Vagina (tissue), 2 donors: ENCODE data around the gene FRS3. TPM values are rescaled to one million over a fixed set of nuclear protein-coding genes. Genes with fewer than 3 reads are reported as not detected.

ENCODE experiments used
- DNase-seq, 2 donors: peaks; one replicate each; pipeline ENCODE4 v3.0.0-alpha.2; 2017; ENCODE audit errors: extremely low spot score in 2 of 2
- H3K27ac ChIP-seq: fragments of 200-600 bp; sonication (generic); one replicate; pipeline ENCODE4 v1.5.1; 2019
- H3K27me3 ChIP-seq: fragments of 200-600 bp; sonication (generic); one replicate; pipeline ENCODE4 v1.5.1; 2019
- H3K36me3 ChIP-seq, 2 donors: fragments of 200-600 bp; sonication (generic); one replicate each; pipeline ENCODE4 v1.5.1; 2017 to 2019
- H3K4me1 ChIP-seq: fragments of 200-600 bp; sonication (generic); one replicate; pipeline ENCODE4 v1.5.1; 2019
- H3K4me3 ChIP-seq, 2 donors: fragments of 200-600 bp; sonication (generic); 1 replicate in 1 of 2; 2 replicates in 1 of 2; pipeline ENCODE4 v1.5.1; 2016 to 2019
- H3K9me3 ChIP-seq: fragments of 200-600 bp; sonication (generic); one replicate; pipeline ENCODE4 v1.5.1; 2019
- CTCF ChIP-seq, 3 experiments: fragments of 450-650 bp in 2 of 3; fragments of 200-600 bp in 1 of 3; sonication (generic) in 1 of 3; IDR thresholded peaks; one replicate each; pipeline ENCODE4 v1.5.1; 2017 to 2019; ENCODE audit warnings: antibody characterized with exemption in 3 of 3, mild to moderate bottlenecking in 2 of 3, moderate library complexity in 2 of 3
- POLR2A ChIP-seq, 2 donors: fragments of 450-650 bp; IDR thresholded peaks; one replicate each; pipeline ENCODE4 v1.6.1; 2017; ENCODE audit warnings: antibody characterized with exemption in 2 of 2, mild to moderate bottlenecking in 2 of 2, moderate library complexity in 2 of 2
- POLR2AphosphoS5 ChIP-seq, 2 donors: sonication (generic); formaldehyde crosslinking; IDR thresholded peaks; one replicate each; pipeline ENCODE4 v1.9.0; 2017; ENCODE audit warnings: antibody characterized with exemption in 2 of 2, mild to moderate bottlenecking in 2 of 2, low read depth in 1 of 2; ENCODE audit not compliant: insufficient read depth in 1 of 2
- intact Hi-C: fragments of 100-400 bp; cut with DNase I; formaldehyde crosslinking; loops from one replicate; pipeline ENCODE4 v1.15.1; 2023
- total RNA-seq: library from RNA; depleted of rRNA; stranded (reverse); fragments of >200 nt; gene quantifications from one replicate; pipeline ENCODE4 v1.2.3, GENCODE V29; 2016

Gene FRS3
- total RNA-seq, 1 donor from 2014 or later = 4.4 TPM

DNA sequence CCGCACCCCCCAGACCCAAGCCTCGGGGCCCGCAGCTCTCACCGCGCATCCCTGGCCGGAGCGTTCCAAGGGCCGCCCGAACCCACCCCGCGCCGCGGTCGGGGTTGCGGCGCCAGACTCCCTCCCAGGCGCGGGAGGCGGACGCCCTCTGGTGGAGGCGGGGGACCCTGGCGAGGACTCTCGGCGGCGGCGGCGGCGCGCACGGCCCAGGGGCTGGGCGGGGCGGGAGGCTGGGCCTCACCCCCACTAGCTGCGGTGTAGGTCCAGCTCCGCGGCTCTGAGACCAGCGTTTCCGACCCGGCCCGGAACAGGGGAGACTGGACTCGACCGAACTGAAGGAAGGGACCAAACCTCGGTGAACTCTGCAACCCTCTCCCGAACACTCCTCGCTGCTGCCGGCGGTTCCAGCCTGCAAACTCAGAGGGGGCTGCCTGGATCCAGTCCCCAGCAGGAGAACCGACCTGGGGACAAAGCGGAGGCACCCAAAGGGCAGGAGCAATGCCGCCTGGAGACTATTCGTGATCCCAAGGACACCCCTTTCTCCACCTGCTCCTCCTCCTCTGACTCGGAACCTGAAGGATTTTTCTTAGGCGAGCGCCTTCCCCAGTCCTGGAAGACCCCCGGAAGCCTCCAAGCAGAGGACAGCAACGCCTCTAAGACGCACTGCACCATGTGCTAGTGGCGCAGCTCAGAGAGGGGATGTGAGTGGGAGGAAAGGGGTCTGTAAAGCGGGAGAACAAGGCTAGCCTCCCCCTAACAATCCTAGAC lies 6.9 kb upstream of the FRS3 start:
- peak in 1 of 2 donors; percentile 37 for TF ChIP-seq POLR2A (IDR thresholded peaks at IDR 0.05)
- peak; percentile 37 to 77 (median 62) for TF ChIP-seq CTCF (IDR thresholded peaks at IDR 0.05)
- no peak for TF ChIP-seq POLR2AphosphoS5 (IDR thresholded peaks at IDR 0.05; ENCODE audit: insufficient read depth in 1 of 2, low read depth in 1 of 2)
- intact Hi-C loops = loop anchor here (2.0 kb wide), 1 partner anchor 134 kb away; the partner anchor contains the start of genes BYSL and MED20
- Histone ChIP-seq H3K9me3 (no peaks in the 10 kb centered on the region), H3K4me3 (peak overlapping the region; percentile 84 to 92), H3K27me3 (no peaks in the 10 kb centered on the region), H3K4me1 (peaks cover 56% of the 10 kb centered on the region), H3K27ac (peak overlapping the region; percentile 95), H3K36me3 (peaks cover 0 to 25% of the 10 kb centered on the region in 2 donors)
- no peak for DNase-seq

DNA sequence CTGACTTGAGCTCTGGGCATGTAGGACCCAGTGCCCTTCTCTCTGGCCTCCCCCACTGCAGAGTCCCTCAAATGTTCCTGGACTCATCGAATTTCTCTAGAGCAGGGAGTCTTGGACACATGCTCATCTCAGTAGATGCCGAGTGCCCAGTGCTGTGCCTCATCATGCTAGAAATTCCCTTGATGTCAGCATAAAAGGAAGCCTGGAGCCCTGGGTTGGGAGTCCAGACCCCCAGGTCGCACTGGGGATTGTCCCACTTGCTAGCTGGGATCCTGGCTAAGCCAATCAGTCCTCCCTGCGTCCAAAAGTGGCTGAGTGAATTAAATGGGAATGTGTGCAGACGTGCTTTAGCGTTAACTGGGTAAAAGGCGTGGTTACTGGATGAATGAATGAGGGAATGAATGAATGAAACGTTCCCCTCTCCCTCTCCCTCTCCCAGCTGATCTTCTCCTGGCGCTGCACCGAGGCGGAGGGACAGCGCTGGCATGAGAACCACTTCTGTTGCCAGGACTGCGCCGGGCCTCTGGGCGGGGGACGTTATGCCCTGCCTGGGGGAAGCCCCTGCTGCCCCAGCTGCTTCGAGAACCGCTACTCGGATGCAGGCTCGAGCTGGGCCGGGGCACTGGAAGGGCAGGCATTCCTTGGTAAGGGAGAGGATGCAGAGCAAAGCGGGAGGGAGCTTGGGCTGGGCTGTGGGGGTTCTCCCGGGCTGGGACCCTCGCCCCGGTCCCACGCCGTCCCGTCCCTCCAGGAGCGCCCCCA lies 6.2 kb upstream of the FRS3 start:
- no peak for TF ChIP-seq CTCF (IDR thresholded peaks at IDR 0.05)
- TF ChIP-seq POLR2AphosphoS5 (IDR thresholded peaks at IDR 0.05; ENCODE audit: insufficient read depth in 1 of 2, low read depth in 1 of 2) = no peak
- no peak for TF ChIP-seq POLR2A (IDR thresholded peaks at IDR 0.05)
- Histone ChIP-seq H3K36me3 (peaks cover 0 to 17% of the 10 kb centered on the region in 2 donors), H3K9me3 (no peaks in the 10 kb centered on the region), H3K4me1 (peaks cover 63% of the 10 kb centered on the region), H3K4me3 (peak overlapping the region; percentile 84 to 92), H3K27ac (peak overlapping the region; percentile 95), H3K27me3 (no peaks in the 10 kb centered on the region)
- intact Hi-C loops = loop anchor here (2.0 kb wide), 1 partner anchor 135 kb away; the partner anchor contains the start of genes BYSL and MED20
- no peak for DNase-seq

DNA sequence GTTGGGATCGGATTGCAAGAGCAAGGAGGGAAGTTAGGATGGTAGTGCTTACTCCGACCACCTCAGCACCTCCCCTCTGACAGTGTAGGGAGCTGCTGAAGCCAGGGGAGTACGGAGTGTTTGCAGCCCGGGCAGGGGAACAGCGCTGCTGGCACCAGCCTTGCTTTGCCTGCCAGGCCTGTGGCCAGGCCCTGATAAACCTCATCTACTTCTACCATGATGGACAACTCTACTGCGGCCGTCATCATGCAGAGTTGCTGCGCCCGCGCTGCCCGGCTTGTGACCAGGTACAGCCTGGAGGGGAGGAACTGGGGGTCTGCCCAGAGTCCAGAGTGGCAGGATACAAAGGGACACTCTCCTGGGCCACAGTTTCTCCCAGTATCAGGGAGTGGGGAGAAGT lies 5.6 kb upstream of the FRS3 start:
- Histone ChIP-seq H3K36me3 (peaks cover 0 to 13% of the 10 kb centered on the region in 2 donors), H3K4me3 (peak overlapping the region in 1 of 2 donors; percentile 84), H3K4me1 (peaks cover 67% of the 10 kb centered on the region), H3K27ac (peak overlapping the region; percentile 15), H3K9me3 (no peaks in the 10 kb centered on the region), H3K27me3 (no peaks in the 10 kb centered on the region)
- DNase-seq = no peak
- TF ChIP-seq CTCF (IDR thresholded peaks at IDR 0.05) (no peak), POLR2AphosphoS5 (IDR thresholded peaks at IDR 0.05; ENCODE audit: insufficient read depth in 1 of 2, low read depth in 1 of 2) (no peak), POLR2A (IDR thresholded peaks at IDR 0.05) (no peak)
- intact Hi-C loops = no loop called here

DNA sequence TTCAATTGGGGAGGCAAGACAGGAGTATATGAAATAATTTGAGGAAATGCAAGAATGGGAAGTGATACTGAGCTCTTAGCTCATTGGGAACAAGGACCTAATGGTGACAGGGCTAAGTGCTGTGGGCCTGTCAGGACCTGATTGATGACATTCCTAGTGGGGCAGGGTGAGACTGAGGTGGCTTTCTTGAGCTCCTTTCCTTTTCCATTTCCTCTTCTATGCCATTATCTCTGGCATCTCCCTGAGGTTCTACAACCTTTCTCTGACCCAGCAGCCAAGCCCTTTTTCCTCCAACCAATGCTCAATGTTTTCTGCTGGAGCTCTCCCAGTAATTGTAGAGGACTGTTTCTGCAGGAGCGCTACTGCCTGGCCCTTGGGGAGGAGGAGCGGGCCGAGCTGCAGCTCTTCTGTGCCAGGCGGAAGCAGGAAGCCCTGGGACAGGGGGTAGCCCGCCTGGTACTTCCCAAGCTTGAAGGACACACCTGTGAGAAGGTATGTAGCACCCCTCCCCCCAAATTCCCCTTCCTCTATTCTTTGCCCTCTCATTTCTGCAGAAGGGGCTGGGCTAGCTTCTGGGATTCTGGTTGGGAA lies 5.0 kb upstream of the FRS3 start:
- DNase-seq = no peak
- Histone ChIP-seq H3K4me1 (peaks cover 66% of the 10 kb centered on the region), H3K27ac (no peak overlapping the region), H3K36me3 (peaks cover 0 to 7% of the 10 kb centered on the region in 2 donors), H3K9me3 (no peaks in the 10 kb centered on the region), H3K4me3 (no peak overlapping the region), H3K27me3 (no peaks in the 10 kb centered on the region)
- intact Hi-C loops = no loop called here
- TF ChIP-seq CTCF (IDR thresholded peaks at IDR 0.05) (no peak), POLR2AphosphoS5 (IDR thresholded peaks at IDR 0.05; ENCODE audit: insufficient read depth in 1 of 2, low read depth in 1 of 2) (peak in 1 of 2 donors; percentile 44), POLR2A (IDR thresholded peaks at IDR 0.05) (no peak)
